HepG2 (cell line): ENCODE data around the gene IL1RL1. TPM values are rescaled to one million over a fixed set of nuclear protein-coding genes. Genes with fewer than 3 reads are reported as not detected.

ENCODE experiments used
- ATAC-seq: fragments of 200-7000 bp; cut with Tn5 transposase; 3 replicates; pipeline ENCODE4 v1.9.1; 2020; ENCODE audit warnings: mild to moderate bottlenecking, moderate library complexity
- BruUV-seq: library from RNA; stranded (reverse); fragments of 400-500 nt; replicated peaks from 2 replicates; lab custom pipeline; 2021; lab: Mats Ljungman, UMichigan
- CTCF ChIA-PET: fragments of 300-600 bp; formaldehyde crosslinking; extraction: SDS; loops from one replicate; lab custom pipeline; 2021; ENCODE audit warnings: low total read pairs, inconsistent platforms, low intra/inter-chr PET ratio; lab: Yijun Ruan, JAX
- POLR2A ChIA-PET: fragments of 350-600 bp; sonication (Branson Sonifier 250); formaldehyde crosslinking; loops from one replicate; lab custom pipeline; 2020; ENCODE audit warnings: antibody characterized with exemption, inconsistent platforms; lab: Yijun Ruan, JAX
- DNase-seq: peaks from one replicate; pipeline ENCODE4 v3.0.0-alpha.2; 2015; ENCODE audit warnings: low spot score
- FAIRE-seq: peaks from 3 replicates; lab custom pipeline; 2011; peaks lifted over from hg19 to GRCh38; lab: Jason Lieb, UNC
- H2AFZ ChIP-seq: one replicate; pipeline ENCODE4 v1.6.1; 2011; ENCODE audit warnings: low read length, inconsistent platforms
- H3K27ac ChIP-seq: fragments of 300-600 bp; 3 replicates; pipeline ENCODE4 v1.8.0; 2011; ENCODE audit warnings: mixed run types, mild to moderate bottlenecking, mixed read lengths, low read length, inconsistent platforms; ENCODE audit not compliant: insufficient read depth; ENCODE audit errors: extremely low read length
- H3K27me3 ChIP-seq, 2 experiments: fragments of 200-600 bp in 1 of 2; 2 replicates in 1 of 2; 3 replicates in 1 of 2; pipeline versions ENCODE4 v1.6.0 to v1.8.0; 2011; ENCODE audit warnings: low read length in 2 of 2, mild to moderate bottlenecking in 2 of 2, moderate library complexity in 2 of 2, inconsistent platforms in 1 of 2; ENCODE audit not compliant: insufficient read depth in 2 of 2, control insufficient read depth in 1 of 2
- H3K36me3 ChIP-seq, 2 experiments: fragments of 200-600 bp in 1 of 2; replicated peaks in 1 of 2; 2 replicates in 1 of 2; 3 replicates in 1 of 2; pipeline versions ENCODE4 v1.5.1 to v1.8.0; 2011; ENCODE audit warnings: low read length in 2 of 2, inconsistent platforms in 1 of 2; ENCODE audit not compliant: insufficient read depth in 2 of 2, control insufficient read depth in 1 of 2
- H3K4me1 ChIP-seq: 2 replicates; pipeline ENCODE4 v1.5.1; 2012; ENCODE audit warnings: low read length, inconsistent platforms; ENCODE audit not compliant: insufficient read depth
- H3K4me2 ChIP-seq: 2 replicates; pipeline ENCODE4 v1.6.0; 2011; ENCODE audit warnings: low read depth, low read length, inconsistent platforms
- H3K4me3 ChIP-seq, 3 experiments: fragments of 200-600 bp in 1 of 3; sonication (generic), shearing (Covaris generic) in 1 of 3; replicated peaks in 1 of 3; 2 replicates each; pipeline ENCODE4 v1.5.1; 2011 to 2016; ENCODE audit warnings: low read length in 3 of 3, inconsistent platforms in 2 of 3, low read depth in 2 of 3, mild to moderate bottlenecking in 2 of 3, control low read depth in 1 of 3, mixed read lengths in 1 of 3; ENCODE audit not compliant: insufficient read depth in 1 of 3
- H3K79me2 ChIP-seq: one replicate; pipeline ENCODE4 v1.6.1; 2011; ENCODE audit warnings: low read length, inconsistent platforms; ENCODE audit not compliant: insufficient read depth
- H3K9ac ChIP-seq: 2 replicates; pipeline ENCODE4 v1.6.0; 2011; ENCODE audit warnings: mild to moderate bottlenecking, low read depth, low read length, inconsistent platforms; ENCODE audit not compliant: insufficient read depth
- H3K9me3 ChIP-seq: 2 replicates; pipeline ENCODE4 v1.5.1; 2012; ENCODE audit warnings: mild to moderate bottlenecking, low read length
- H4K20me1 ChIP-seq: 2 replicates; pipeline ENCODE4 v1.6.0; 2011; ENCODE audit warnings: inconsistent platforms, mild to moderate bottlenecking, low read length, moderate library complexity; ENCODE audit not compliant: insufficient read depth
- ATRX ChIP-seq: sonication (generic); formaldehyde crosslinking; IDR thresholded peaks from 2 replicates; pipeline ENCODE4 v1.4.0; 2020; ENCODE audit warnings: missing genetic modification reagents, borderline replicate concordance
- EP300 ChIP-seq, 3 experiments: sonication (generic) in 1 of 3; formaldehyde crosslinking in 1 of 3; IDR thresholded peaks; 2 replicates each; pipeline versions ENCODE4 v1.5.1 to v1.6.1; 2011 to 2020; ENCODE audit warnings: low read depth in 2 of 3, low read length in 2 of 3, borderline replicate concordance in 1 of 3, improper control_type of control experiment in 1 of 3, mild to moderate bottlenecking in 1 of 3, missing genetic modification reagents in 1 of 3, moderate library complexity in 1 of 3
- LCORL ChIP-seq, 2 experiments: fragments of 450-650 bp in 1 of 2; sonication (generic) in 1 of 2; formaldehyde crosslinking in 1 of 2; IDR thresholded peaks; 2 replicates each; pipeline versions ENCODE4 v1.5.0 to v1.6.1; 2017 to 2020; ENCODE audit warnings: antibody characterized with exemption in 1 of 2, missing genetic modification reagents in 1 of 2
- NPAS2 ChIP-seq: sonication (generic); formaldehyde crosslinking; IDR thresholded peaks from 2 replicates; pipeline ENCODE4 v1.8.0; 2022; ENCODE audit warnings: mild to moderate bottlenecking, missing genetic modification reagents, borderline replicate concordance
- SIN3A ChIP-seq: IDR thresholded peaks from 2 replicates; pipeline ENCODE4 v1.6.1; 2011; ENCODE audit warnings: low read depth, mild to moderate bottlenecking, control low read depth, low read length, borderline replicate concordance
- TCF7L2 ChIP-seq: IDR thresholded peaks from 2 replicates; pipeline ENCODE4 v1.6.1; 2011; ENCODE audit warnings: mild to moderate bottlenecking, low read depth, low read length, moderate library complexity
- WIZ ChIP-seq: sonication (generic); formaldehyde crosslinking; IDR thresholded peaks from 2 replicates; pipeline ENCODE4 v1.5.1; 2020; ENCODE audit warnings: mild to moderate bottlenecking, missing genetic modification reagents
- ZNF136 ChIP-seq: sonication (generic); formaldehyde crosslinking; IDR thresholded peaks from 2 replicates; pipeline ENCODE4 v1.8.1; 2022; ENCODE audit warnings: low read depth, mild to moderate bottlenecking, moderate library complexity, missing genetic modification reagents
- ZNF329 ChIP-seq: sonication (generic); formaldehyde crosslinking; IDR thresholded peaks from 2 replicates; pipeline ENCODE4 v1.9.0; 2021; ENCODE audit warnings: low read depth, mild to moderate bottlenecking, missing genetic modification reagents
- ZNF562 ChIP-seq: sonication (generic); formaldehyde crosslinking; IDR thresholded peaks from 2 replicates; pipeline ENCODE4 v1.8.0; 2022; ENCODE audit warnings: missing genetic modification reagents, borderline replicate concordance
- ZNF563 ChIP-seq: sonication (generic); formaldehyde crosslinking; IDR thresholded peaks from 2 replicates; pipeline ENCODE4 v1.8.0; 2022; ENCODE audit warnings: mild to moderate bottlenecking, moderate library complexity, missing genetic modification reagents
- ZNF607 ChIP-seq: sonication (generic); formaldehyde crosslinking; IDR thresholded peaks from 2 replicates; pipeline ENCODE4 v1.5.1; 2020; ENCODE audit warnings: missing genetic modification reagents, mild to moderate bottlenecking, borderline replicate concordance
- ZNF670 ChIP-seq: sonication (generic); formaldehyde crosslinking; IDR thresholded peaks from 2 replicates; pipeline ENCODE4 v1.8.0; 2022; ENCODE audit warnings: mild to moderate bottlenecking, missing genetic modification reagents, borderline replicate concordance
- WGBS: methylation state at CpG from one replicate; pipeline ENCODE4 v1.1.6; 2017; ENCODE audit warnings: low lambda C conversion rate; 5-methylcytosine and 5-hydroxymethylcytosine counted together
- in situ Hi-C: cut with HindIII; loops from 2 replicates; pipeline ENCODE4 v1.10.0; 2017; ENCODE audit warnings: low pct_unique_long_range_greater_than_20kb; ENCODE audit not compliant: extremely low pct_ligation_motif_present
- intact Hi-C: fragments of 100-400 bp; cut with micrococcal nuclease; formaldehyde crosslinking; loops from one replicate; pipeline ENCODE4 v1.10.0; 2022; ENCODE audit not compliant: unreplicated experiment
- polyA plus RNA-seq, 8 experiments: library from polyadenylated mRNA; depleted of rRNA in 3 of 8; stranded (reverse) in 7 of 8; unstranded in 1 of 8; fragments of >200 nt; fragmentation: Illumina TruSeq in 4 of 8; extraction: Trizol in 4 of 8; gene quantifications; 2 replicates each; pipeline versions ENCODE4 v1.2.1 to v1.2.3, GENCODE V29; 2011 to 2016; ENCODE audit warnings: low read depth in 4 of 8, missing spikeins in 1 of 8, mixed read lengths in 1 of 8; ENCODE audit not compliant: insufficient read depth in 1 of 8
- total RNA-seq, 5 experiments: library from RNA; depleted of rRNA; stranded (reverse); fragments of >200 nt; fragmentation: Illumina TruSeq; extraction: Trizol; gene quantifications; 2 replicates each; pipeline ENCODE4 v1.2.3, GENCODE V29; 2016; ENCODE audit warnings: low read depth in 1 of 5
- TF ChIP-seq, protein P1 (sequence below): sonication (generic); formaldehyde crosslinking; IDR thresholded peaks from 2 replicates; pipeline ENCODE4 v1.5.1; 2020; ENCODE audit warnings: mild to moderate bottlenecking, missing genetic modification reagents, borderline replicate concordance
- TF ChIP-seq, protein P2 (sequence below): sonication (generic); formaldehyde crosslinking; IDR thresholded peaks from 2 replicates; pipeline ENCODE4 v1.5.1; 2020; ENCODE audit warnings: missing genetic modification reagents, mild to moderate bottlenecking, borderline replicate concordance

The IL1RL1 gene
- total and polyA plus RNA-seq, 2 of the 13 experiments (the other 11 are each of a cell fraction or from before 2014, with no cell fraction given) = 0.02 to 0.03 TPM

- TF ChIP-seq, protein P1, sequence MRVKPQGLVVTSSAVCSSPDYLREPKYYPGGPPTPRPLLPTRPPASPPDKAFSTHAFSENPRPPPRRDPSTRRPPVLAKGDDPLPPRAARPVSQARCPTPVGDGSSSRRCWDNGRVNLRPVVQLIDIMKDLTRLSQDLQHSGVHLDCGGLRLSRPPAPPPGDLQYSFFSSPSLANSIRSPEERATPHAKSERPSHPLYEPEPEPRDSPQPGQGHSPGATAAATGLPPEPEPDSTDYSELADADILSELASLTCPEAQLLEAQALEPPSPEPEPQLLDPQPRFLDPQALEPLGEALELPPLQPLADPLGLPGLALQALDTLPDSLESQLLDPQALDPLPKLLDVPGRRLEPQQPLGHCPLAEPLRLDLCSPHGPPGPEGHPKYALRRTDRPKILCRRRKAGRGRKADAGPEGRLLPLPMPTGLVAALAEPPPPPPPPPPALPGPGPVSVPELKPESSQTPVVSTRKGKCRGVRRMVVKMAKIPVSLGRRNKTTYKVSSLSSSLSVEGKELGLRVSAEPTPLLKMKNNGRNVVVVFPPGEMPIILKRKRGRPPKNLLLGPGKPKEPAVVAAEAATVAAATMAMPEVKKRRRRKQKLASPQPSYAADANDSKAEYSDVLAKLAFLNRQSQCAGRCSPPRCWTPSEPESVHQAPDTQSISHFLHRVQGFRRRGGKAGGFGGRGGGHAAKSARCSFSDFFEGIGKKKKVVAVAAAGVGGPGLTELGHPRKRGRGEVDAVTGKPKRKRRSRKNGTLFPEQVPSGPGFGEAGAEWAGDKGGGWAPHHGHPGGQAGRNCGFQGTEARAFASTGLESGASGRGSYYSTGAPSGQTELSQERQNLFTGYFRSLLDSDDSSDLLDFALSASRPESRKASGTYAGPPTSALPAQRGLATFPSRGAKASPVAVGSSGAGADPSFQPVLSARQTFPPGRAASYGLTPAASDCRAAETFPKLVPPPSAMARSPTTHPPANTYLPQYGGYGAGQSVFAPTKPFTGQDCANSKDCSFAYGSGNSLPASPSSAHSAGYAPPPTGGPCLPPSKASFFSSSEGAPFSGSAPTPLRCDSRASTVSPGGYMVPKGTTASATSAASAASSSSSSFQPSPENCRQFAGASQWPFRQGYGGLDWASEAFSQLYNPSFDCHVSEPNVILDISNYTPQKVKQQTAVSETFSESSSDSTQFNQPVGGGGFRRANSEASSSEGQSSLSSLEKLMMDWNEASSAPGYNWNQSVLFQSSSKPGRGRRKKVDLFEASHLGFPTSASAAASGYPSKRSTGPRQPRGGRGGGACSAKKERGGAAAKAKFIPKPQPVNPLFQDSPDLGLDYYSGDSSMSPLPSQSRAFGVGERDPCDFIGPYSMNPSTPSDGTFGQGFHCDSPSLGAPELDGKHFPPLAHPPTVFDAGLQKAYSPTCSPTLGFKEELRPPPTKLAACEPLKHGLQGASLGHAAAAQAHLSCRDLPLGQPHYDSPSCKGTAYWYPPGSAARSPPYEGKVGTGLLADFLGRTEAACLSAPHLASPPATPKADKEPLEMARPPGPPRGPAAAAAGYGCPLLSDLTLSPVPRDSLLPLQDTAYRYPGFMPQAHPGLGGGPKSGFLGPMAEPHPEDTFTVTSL (CRISPR knock-in tag) = no peak
- TF ChIP-seq LCORL (IDR thresholded peaks at IDR 0.05) (no peak), LCORL (CRISPR knock-in tag; IDR thresholded peaks at IDR 0.05) (no peak), ZNF562 (CRISPR knock-in tag) (no peak)
These were observed 32.5 kb upstream of the IL1RL1 start (continued) for GRCh38 chr2:102278720-102279390.

DNA sequence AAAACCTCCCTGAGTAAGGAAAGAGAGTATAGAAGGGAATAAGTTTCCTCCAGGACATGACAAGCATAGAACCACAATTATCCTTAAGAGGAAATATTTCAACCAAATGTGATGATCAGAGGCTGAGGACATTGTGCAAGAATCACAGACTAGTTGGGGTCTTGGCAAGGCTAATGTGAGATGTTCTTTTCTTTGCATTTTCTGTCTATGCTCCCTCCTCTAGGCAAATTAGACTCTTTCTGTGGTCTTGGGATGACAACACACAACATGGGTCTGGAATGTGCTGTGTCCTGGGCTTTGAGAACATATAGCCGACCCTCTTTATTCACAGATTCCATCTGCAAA lies 32.0 kb upstream of the IL1RL1 start:
- Histone ChIP-seq H3K27ac (no peak overlapping the region), H4K20me1 (no peaks in the 10 kb centered on the region), H3K79me2 (no peaks in the 10 kb centered on the region), H3K4me1 (no peaks in the 10 kb centered on the region), H3K4me3 (no peak overlapping the region), H3K4me2 (no peak overlapping the region), H3K27me3 (peaks cover 0 to 10% of the 10 kb centered on the region in 2 experiments; a peak in 1 of 5 replicates), H3K9me3 (no peaks in the 10 kb centered on the region), H2AFZ (no peak overlapping the region), H3K36me3 (no peaks in the 10 kb centered on the region), H3K9ac (no peak overlapping the region)
- WGBS = 0% methylated on average over 1 of the region's 1 CpG
- CTCF ChIA-PET = no interaction called here
- no TSS peak for BruUV-seq
- ATAC-seq (no peak), FAIRE-seq (no peak), DNase-seq (no peak)
- in situ Hi-C loops (no loop called here), intact Hi-C loops (no loop called here)
- POLR2A ChIA-PET = no interaction called here
- TF ChIP-seq EP300 (IDR thresholded peaks at IDR 0.05; ENCODE audit: low read depth in 2 of 2, low read length in 2 of 2) (no peak), EP300 (CRISPR knock-in tag; IDR thresholded peaks at IDR 0.05; ENCODE audit: borderline replicate concordance) (no peak), SIN3A (no peak), NPAS2 (no peak), ZNF607 (CRISPR knock-in tag) (no peak), ZNF329 (CRISPR knock-in tag) (no peak), WIZ (CRISPR knock-in tag) (no peak), TCF7L2 (no peak), ZNF563 (CRISPR knock-in tag) (no peak), ATRX (CRISPR knock-in tag) (no peak), ZNF670 (CRISPR knock-in tag) (no peak), ZNF136 (no peak)
- TF ChIP-seq, protein P2, sequence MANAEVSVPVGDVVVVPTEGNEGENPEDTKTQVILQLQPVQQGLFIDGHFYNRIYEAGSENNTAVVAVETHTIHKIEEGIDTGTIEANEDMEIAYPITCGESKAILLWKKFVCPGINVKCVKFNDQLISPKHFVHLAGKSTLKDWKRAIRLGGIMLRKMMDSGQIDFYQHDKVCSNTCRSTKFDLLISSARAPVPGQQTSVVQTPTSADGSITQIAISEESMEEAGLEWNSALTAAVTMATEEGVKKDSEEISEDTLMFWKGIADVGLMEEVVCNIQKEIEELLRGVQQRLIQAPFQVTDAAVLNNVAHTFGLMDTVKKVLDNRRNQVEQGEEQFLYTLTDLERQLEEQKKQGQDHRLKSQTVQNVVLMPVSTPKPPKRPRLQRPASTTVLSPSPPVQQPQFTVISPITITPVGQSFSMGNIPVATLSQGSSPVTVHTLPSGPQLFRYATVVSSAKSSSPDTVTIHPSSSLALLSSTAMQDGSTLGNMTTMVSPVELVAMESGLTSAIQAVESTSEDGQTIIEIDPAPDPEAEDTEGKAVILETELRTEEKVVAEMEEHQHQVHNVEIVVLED (CRISPR knock-in tag) = no peak
